Measurements from ENCODE around the gene PMPCA. TPM values are rescaled to one million over a fixed set of nuclear protein-coding genes. Genes with fewer than 3 reads are reported as not detected.

The PMPCA gene
- total and polyA plus RNA-seq, 7 donors: 22.9 to 49.9 (median 27.1) TPM

DNA sequence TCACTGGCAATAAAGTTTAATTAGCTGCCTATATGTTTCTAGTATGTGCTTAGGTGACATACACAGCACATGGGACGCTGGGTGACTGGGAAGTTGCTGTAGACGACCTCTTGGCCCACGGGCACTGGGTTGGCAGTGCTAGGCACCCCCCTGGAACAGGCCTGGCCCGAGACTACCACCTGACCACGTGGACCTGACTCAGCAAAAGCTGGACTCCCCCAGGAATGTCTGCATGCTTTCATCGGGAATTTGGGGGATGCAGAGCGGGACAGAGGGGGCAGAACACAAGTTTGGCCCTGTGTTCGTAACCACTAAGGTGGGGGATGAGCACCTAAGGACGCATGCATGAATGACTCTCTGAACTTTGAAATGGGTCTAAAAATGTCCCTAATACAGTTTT, 45.8 kb downstream of the PMPCA start:
- Histone ChIP-seq H3K27me3 (no peaks in the 10 kb centered on the region), H3K4me1 (no peaks in the 10 kb centered on the region), H3K27ac (no peak overlapping the region), H3K4me3 (no peak overlapping the region), H3K9me3 (no peaks in the 10 kb centered on the region), H3K36me3 (peaks cover 68 to 97% (median 79%) of the 10 kb centered on the region in 4 donors)
- 86 to 91% methylated on average over 9 of the region's 9 CpGs for WGBS, 2 donors
- intact Hi-C loops (cut with DNase I): no loop called here
- no peak for TF ChIP-seq POLR2A (IDR thresholded peaks at IDR 0.05)
- TF ChIP-seq POLR2AphosphoS5 (IDR thresholded peaks at IDR 0.05): no peak
- TF ChIP-seq EP300 (IDR thresholded peaks at IDR 0.05): no peak
- TF ChIP-seq, protein P1, sequence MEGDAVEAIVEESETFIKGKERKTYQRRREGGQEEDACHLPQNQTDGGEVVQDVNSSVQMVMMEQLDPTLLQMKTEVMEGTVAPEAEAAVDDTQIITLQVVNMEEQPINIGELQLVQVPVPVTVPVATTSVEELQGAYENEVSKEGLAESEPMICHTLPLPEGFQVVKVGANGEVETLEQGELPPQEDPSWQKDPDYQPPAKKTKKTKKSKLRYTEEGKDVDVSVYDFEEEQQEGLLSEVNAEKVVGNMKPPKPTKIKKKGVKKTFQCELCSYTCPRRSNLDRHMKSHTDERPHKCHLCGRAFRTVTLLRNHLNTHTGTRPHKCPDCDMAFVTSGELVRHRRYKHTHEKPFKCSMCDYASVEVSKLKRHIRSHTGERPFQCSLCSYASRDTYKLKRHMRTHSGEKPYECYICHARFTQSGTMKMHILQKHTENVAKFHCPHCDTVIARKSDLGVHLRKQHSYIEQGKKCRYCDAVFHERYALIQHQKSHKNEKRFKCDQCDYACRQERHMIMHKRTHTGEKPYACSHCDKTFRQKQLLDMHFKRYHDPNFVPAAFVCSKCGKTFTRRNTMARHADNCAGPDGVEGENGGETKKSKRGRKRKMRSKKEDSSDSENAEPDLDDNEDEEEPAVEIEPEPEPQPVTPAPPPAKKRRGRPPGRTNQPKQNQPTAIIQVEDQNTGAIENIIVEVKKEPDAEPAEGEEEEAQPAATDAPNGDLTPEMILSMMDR (IDR thresholded peaks at IDR 0.05): no peak
- DNase-seq: no peak

DNA sequence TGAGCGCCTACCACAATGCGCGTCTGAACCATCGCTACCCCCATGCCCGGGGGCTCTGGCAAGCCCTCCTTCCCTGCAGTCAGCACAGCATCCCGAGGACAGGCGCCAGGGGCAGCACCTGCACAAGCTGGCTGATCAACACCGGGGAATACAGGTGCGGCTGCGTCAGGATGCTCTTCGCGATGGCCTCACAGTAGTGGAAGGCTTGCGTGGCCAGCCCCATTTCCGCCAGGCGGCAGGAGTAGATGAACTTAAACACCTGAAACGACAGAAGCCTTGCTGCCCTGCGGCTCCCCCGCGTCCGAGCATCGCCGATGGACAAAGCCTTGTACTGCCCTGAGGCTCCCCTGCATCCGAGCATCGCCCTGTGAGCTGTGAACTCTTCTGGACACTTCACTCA, 46.9 kb downstream of the PMPCA start:
- H3K9me3 ChIP-seq: no peaks in the 10 kb centered on the region
- no peak for DNase-seq
- 97 to 98% methylated on average over 24 of the region's 24 CpGs for WGBS, 2 donors
- no peak for TF ChIP-seq EP300 (IDR thresholded peaks at IDR 0.05)
- no peak overlapping the region for H3K4me3 ChIP-seq
- H3K36me3 ChIP-seq: peaks cover 74 to 99% (median 81%) of the 10 kb centered on the region in 4 donors
- no peaks in the 10 kb centered on the region for H3K27me3 ChIP-seq
- H3K27ac ChIP-seq: no peak overlapping the region
- H3K4me1 ChIP-seq: no peaks in the 10 kb centered on the region
- intact Hi-C loops (cut with DNase I): no loop called here

DNA sequence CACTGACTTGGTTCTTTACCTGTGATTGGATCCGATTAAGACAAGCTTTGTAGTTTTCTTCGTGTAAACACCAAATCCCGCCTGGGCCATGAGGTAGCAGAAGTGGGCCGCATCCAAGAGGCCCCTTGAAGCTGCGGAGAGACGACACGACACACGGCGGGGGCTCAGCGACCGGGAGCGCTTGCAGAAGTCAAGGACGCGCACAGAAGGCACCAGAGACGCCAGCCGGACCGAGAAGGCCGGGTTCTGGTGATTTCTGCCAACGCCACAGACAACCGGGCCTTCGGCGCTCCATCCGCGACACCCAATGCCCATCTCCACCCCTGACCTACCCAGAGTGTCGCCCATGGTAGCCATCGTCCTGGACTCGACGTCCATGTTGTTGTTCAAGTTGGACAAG, 49.0 kb downstream of the PMPCA start:
- no peak for DNase-seq
- WGBS, 2 donors: 97% methylated on average over 28 of the region's 28 CpGs
- Histone ChIP-seq H3K4me3 (no peak overlapping the region), H3K4me1 (no peaks in the 10 kb centered on the region), H3K27me3 (no peaks in the 10 kb centered on the region), H3K27ac (no peak overlapping the region), H3K9me3 (no peaks in the 10 kb centered on the region), H3K36me3 (peaks cover 65 to 100% (median 90%) of the 10 kb centered on the region in 4 donors)
- intact Hi-C loops (cut with DNase I): no loop called here
- TF ChIP-seq POLR2A (IDR thresholded peaks at IDR 0.05) (no peak), POLR2AphosphoS5 (IDR thresholded peaks at IDR 0.05) (no peak), EP300 (IDR thresholded peaks at IDR 0.05) (no peak)

DNA sequence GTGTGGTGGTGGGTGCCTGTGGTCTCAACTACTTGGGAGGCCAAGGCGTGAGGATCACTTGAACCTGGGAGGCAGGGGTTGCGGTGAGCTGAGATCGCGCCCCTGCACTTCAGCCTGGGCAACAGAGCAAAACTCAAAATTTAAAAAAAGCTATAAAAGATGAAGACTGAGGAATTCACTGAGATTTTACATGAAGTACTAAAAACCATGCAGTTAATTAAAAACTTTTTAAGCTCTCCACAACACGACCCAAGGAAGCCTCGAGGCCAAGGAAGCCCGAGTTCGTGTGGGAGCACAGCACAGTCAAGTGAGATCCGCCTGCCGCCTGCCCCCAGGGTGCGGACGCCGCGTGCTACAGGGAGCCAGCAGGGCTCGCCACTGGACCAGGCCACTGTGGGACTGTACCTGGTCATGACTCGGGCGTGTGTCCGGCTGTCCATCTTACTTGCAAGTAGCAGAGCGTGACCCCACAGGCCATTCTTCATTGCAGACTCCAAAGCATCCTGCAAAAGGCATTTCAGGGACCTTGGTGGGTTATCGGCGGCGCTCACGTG, 50.4 kb downstream of the PMPCA start:
- H3K4me1 ChIP-seq: no peaks in the 10 kb centered on the region
- no peak overlapping the region for H3K4me3 ChIP-seq
- TF ChIP-seq POLR2AphosphoS5 (IDR thresholded peaks at IDR 0.05): no peak
- TF ChIP-seq, protein P1 (IDR thresholded peaks at IDR 0.05): no peak
- TF ChIP-seq POLR2A (IDR thresholded peaks at IDR 0.05): no peak
- no peak for TF ChIP-seq EP300 (IDR thresholded peaks at IDR 0.05)
- H3K27ac ChIP-seq: no peak overlapping the region
- intact Hi-C loops (cut with DNase I): no loop called here
- no peaks in the 10 kb centered on the region for H3K27me3 ChIP-seq
- DNase-seq: no peak
- 97 to 98% methylated on average over 23 of the region's 23 CpGs for WGBS, 2 donors
- H3K36me3 ChIP-seq: peaks cover 62 to 100% (median 90%) of the 10 kb centered on the region in 4 donors
- no peaks in the 10 kb centered on the region for H3K9me3 ChIP-seq

DNA sequence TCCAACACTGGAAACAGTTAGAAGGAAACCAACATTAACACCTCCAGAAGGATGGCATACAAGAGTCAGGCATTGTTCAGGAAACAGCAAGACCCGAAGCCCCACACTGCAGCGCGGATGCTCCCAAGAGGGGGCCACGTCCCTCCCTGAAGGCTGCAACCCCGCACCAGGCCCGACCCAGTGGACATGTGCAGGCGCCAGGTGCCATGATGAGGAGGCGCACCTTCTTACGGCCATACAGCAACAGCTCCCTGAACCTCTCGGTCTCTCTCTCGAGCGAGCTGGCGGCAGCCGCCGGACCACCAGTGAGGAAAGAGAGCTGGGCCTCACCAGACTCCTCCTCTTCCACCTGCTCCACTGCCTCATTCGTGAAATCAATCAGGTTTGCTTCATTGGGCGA, 52.2 kb downstream of the PMPCA start:
- Histone ChIP-seq H3K4me3 (no peak overlapping the region), H3K36me3 (peaks cover 56 to 100% (median 86%) of the 10 kb centered on the region in 4 donors), H3K9me3 (no peaks in the 10 kb centered on the region), H3K27me3 (no peaks in the 10 kb centered on the region), H3K27ac (no peak overlapping the region), H3K4me1 (no peaks in the 10 kb centered on the region)
- DNase-seq: no peak
- TF ChIP-seq, protein P1 (IDR thresholded peaks at IDR 0.05): no peak
- TF ChIP-seq POLR2AphosphoS5 (IDR thresholded peaks at IDR 0.05) (no peak), EP300 (IDR thresholded peaks at IDR 0.05) (no peak), POLR2A (IDR thresholded peaks at IDR 0.05) (no peak)
- intact Hi-C loops (cut with DNase I): no loop called here
- WGBS, 2 donors: 94 to 97% methylated on average over 17 of the region's 17 CpGs

DNA sequence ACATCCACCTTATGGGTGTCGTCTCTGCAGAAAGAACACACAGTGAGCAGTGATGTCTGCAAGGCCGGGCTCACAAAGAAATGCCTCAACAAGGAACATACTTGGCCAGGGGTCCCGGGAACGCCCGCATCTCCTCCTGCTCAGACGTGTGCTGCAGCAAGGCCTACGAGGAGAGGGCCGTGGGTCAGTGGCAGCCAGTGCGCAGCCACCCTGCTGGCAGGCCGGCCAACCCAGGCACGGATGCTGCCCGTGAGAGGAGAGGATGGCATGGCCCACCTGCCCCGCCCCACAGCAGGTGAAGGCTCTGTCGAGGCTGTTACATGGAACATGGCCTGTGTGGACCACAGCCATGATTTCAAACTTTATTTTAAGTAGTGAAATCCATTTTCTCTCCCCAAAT, 53.1 kb downstream of the PMPCA start:
- TF ChIP-seq POLR2A (IDR thresholded peaks at IDR 0.05): no peak
- TF ChIP-seq, protein P1 (IDR thresholded peaks at IDR 0.05): no peak
- TF ChIP-seq EP300 (IDR thresholded peaks at IDR 0.05): no peak
- no peak for TF ChIP-seq POLR2AphosphoS5 (IDR thresholded peaks at IDR 0.05)
- Histone ChIP-seq H3K4me1 (no peaks in the 10 kb centered on the region), H3K27ac (no peak overlapping the region), H3K36me3 (peaks cover 56 to 100% (median 88%) of the 10 kb centered on the region in 4 donors), H3K4me3 (no peak overlapping the region), H3K9me3 (no peaks in the 10 kb centered on the region), H3K27me3 (no peaks in the 10 kb centered on the region)
- intact Hi-C loops (cut with DNase I): no loop called here
- no peak for DNase-seq
- 95% methylated on average over 14 of the region's 14 CpGs for WGBS, 2 donors
